RPMI7951 (cell line): ENCODE results near the gene ETV3L. TPM values are rescaled to one million over a fixed set of nuclear protein-coding genes. Genes with fewer than 3 reads are reported as not detected.
"Not testable (repeated sequence)": the region's sequence is repeated elsewhere in the genome, so short reads cannot be mapped to it uniquely, and the experiment has no call there.

ENCODE experiments used
- DNase-seq: peaks from one replicate; pipeline ENCODE4 v3.0.0-alpha.2; 2012; ENCODE audit warnings: low read depth
- total RNA-seq: library from RNA; depleted of rRNA; stranded (reverse); fragments of >200 nt; shearing (Covaris generic); gene quantifications from 2 replicates; pipeline ENCODE4 v1.2.3, GENCODE V29; 2014

ETV3L gene
- total RNA-seq, 1 experiment from 2014 or later, result not detected

DNA sequence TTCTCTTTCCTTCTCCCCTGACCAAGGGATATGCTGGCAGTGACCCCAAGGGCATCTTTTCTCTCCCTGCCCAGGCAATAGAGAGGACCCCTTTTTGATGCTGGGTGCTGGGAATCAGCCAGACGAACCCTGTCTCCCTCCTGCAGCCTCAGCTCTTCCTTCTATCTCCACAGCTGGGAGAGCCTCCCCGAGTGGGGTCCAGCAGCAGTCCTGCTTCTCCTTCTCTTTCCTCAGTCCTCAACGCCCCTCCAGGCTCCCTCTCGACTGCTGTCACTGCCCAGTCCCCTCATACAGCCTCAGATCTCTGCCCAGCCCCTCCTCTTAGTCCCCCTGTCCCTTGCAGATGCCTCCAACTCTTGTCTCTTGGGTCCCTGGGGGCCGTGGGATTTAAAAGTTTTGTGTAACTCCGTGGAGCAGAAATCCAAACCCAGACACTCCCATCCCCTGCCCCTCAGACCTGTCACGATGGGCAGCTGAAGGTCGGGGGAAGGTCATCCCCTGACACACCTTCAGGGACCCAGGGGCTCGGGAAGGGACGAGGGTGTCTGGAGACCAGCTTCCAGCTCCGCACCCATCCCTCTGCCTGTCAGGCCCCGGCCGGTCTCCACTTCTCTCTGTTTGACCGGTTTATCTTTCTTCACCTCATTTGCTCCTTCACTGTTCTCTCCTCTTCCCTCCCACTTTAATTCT, 5.8 kb upstream of the ETV3L start:
- no peak for DNase-seq

DNA sequence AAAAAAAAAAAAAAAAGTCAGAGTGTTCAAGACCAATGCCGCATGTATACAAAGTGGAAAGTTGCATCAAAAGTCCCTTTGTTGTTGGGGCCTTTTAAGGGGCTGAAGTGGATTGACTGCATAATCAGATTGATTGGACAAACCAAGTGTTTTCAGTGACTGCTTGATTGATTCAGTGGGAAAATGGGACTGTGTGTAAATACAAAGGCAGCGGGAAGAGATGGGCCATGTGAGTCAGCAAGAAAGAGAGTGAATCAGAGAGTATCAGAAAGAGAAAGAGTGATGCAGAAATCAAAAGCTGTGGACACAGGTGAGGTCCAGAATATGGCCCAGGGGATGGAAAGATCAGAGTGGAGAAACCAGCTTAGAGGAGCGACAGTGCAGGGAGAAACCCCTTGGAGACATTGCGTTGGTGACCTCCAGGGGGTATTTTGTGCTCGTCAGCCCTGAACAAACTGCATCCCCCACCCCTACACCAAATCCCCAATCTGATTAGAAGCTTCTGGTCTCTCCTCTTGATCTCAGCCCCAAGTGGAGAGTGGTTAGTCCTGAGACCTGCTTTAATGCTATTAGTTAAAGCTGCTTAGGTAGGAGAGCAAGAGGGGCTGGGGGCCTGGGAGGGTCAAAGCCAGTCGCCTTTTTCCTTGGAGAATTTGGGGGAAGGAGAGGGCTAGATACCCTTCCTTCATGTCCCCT, 5.1 kb upstream of the ETV3L start:
- peak; percentile 18 for DNase-seq

DNA sequence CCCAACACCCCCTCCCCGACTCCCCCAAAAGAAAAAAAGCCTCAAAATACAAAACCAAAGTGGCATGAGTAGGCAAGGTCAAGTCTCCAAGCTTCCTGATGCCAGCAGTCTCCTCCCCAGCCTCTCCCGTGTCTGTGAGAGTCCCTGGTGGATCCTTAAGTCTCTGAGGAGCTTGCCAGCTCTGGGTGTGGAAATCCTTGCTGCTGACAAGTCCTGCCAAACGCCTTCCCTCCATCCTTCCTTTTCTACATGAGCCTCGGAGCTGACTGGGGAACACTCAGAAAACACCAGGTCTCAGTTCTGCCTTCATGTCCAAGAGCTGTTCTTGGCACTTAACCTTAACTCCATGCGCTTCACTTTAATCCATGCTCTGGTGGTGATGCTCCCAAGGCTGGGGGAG, 3.7 kb upstream of the ETV3L start:
- no peak for DNase-seq

DNA sequence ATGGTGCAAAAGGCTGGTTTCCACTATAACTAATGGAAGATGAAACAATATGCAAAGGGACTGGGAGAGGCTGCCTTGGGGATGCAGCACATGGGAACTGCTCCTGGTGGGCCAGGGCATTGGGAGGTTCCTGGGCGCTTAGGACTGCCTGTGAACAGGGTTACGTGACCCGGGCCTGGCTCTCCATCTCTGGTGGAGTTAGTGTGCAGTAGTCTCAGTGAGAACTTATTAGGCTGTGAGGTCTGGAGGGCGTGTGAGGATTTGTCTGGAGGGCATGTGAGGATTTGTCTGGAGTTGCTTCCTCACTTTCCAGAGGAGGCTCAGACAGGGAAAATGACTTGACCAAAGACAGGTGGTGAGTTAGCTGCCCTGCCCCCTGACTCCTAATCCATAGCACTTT, 1.5 kb upstream of the ETV3L start:
- DNase-seq, result no peak

DNA sequence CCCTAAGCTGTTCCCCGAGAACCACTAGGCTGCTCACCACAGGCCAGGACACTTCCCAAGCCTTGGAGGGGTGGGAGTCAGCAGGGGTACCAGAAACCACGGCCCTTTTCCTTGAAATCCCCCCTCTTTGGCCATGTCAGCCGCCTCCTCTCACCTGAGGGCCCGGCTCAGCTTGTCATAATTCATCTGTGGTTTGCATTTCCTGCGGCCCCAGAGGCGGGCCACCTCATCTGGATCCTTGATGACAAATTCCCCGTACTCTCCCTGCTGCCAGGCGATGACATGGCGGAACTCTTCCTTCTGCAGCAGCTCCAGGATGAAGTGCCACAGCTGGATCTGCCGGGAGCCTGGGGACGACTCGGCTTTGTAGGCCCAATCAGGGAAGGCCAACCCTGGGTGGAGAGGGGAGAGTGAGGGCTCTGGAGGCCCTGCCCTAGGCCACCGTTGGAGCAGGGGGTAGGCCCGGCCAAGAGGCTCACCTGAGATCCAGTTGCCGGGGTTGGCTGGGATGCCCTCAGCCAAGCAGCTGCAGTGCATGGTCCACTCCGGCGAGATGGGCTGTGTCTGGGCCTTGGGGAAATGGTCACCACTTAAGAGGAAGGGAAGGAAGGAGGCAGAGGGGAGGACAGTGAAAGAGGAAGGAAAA, 498 bp downstream of the ETV3L start:
- not testable (repeated sequence) for DNase-seq

DNA sequence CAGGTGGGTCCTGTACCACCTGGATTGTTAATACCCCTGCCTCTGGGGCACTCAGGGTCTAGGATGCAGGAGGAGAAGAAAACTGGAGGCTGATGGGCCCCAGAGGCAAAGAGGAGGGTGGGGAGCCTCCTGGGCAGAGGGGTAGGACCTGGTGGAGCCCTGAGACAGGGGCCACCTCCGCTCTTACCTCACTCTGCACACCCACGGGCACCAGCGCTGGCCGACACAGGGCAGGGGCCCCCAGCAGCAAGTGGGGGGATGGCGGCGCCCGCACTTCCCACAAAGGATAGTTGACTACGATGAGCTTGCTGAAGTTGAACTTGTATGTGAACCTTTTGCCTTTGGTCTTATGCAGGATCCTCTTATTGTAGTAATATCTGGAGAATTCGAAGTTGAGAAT, 1.1 kb downstream of the ETV3L start:
- no peak for DNase-seq

DNA sequence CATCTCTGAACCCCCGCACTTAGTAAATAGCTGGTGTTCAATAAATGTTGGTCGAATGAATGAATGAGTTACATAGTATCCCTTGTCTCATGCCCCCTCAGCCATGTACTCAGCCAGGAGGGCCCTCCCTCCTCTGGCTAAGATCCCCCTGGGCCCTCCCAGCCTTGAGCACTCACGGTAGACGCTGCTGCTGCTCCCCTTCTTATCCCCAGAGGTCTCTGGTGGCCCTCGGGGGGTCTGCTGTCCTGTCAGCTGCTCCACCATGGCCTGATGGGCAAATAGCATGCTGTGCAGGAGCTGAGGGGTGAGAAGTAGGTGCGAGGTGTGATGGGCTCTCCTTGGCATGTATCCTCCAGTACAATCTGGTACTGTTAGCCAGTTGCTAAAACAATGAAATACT, 1.9 kb downstream of the ETV3L start:
- no peak for DNase-seq

DNA sequence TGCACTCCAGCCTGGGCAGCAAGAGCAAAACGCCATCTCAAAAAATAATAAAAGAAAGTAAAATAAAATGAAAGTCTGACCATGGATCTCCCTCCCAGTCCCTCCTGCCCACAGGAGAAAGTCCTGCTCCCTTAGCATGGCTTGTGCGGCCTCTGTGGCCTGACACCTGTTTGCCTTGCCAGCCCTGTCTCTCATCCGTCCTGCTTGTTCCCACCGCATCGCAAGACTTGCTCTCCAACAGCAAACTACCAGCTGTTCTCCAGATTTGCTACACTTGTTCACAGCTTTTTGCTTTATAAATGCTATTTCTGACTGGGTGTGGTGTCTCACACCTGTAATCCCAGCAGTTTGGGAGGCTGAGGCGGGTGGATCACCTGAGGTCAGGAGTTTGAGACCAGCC, 2.7 kb downstream of the ETV3L start:
- DNase-seq, result no peak

DNA sequence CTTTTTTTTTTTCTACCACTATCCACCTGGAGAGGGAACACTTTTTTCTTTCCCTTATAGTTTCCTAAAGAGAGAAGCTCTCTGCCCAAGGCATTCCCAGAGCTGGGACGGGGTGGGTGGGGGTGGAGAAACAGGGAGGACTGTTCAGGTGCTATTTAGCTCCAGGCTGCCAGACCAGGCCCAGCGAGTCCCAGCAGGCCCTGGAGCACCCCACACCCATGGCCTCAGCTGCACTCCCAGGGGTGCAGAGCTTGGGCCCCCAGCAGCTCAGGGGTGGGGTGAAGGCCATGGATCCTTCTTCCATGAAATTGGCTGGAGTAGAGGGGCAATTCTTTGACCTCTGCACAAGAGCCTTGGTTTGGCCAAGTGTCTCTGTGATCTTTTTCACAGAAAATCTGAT, 4.1 kb downstream of the ETV3L start:
- no peak for DNase-seq

DNA sequence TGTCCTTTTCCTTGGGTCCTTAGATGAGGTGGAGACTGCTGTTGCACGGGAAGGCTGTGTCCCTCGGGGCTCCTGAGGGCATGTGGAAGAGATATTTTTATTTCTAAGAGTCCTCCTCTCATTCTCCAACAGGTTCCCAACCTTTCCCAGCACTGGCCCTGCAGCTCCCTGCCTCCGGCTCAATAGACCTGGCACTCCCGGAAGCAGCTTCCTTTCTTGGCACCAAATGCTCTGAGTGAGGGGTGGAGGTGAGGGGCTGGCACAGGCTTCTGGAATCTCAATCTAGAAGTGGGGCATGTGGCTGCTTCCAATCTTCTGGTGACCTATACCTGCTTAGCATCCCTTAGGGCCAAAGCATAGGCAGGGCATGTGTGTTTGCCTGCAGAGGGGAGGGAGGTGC, 4.5 kb downstream of the ETV3L start:
- DNase-seq, result no peak

DNA sequence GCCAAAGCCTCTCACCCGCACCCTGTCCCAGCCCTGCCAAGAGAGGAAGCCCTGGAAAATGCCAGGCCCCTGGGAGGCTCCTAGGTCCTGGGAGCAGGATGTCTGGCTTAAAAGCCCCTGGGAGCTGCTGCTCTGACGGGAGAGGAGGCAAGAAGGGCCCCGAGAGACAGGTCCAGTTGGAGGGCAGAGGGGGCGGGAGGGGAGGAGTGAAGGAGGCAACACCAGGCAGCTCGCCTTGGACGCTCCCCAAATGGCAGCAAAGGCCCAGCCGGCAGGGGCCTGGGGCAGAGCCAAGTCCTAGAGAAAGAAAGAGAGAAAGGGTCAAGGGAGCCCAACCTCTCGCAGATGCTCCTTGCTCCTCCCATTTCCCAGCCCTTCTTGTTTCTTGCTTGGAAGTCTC, 6.8 kb downstream of the ETV3L start:
- no peak for DNase-seq

DNA sequence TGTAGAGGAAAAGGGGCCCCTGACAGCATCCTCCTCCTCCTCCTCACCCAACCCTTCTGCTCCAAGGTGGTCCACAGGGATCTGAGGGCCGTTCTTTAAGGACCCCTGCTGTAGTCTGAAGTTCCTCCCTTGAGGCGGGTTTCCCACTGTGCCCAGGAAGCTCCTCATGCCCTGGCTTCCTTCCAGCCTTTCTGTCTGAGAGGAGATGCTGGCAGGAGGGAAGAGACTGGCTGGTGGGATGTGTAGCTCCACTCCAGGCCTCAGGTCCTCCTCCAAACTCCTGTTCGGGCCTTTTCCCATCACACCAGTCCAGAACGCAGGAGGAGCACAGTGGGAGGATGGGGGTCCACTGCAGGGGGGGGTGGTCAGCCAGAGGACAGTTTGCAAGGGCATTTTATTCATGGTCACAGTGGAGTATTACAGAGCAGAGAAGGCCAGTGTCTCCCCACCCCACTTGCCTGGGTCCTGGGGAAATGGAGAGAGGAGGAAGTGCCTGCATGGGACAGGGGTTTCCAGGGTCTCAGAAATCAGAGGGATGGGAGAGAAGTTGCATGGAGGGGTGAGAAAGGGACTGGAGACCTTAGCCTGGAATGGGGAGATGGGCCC, 7.8 kb downstream of the ETV3L start:
- no peak for DNase-seq

DNA sequence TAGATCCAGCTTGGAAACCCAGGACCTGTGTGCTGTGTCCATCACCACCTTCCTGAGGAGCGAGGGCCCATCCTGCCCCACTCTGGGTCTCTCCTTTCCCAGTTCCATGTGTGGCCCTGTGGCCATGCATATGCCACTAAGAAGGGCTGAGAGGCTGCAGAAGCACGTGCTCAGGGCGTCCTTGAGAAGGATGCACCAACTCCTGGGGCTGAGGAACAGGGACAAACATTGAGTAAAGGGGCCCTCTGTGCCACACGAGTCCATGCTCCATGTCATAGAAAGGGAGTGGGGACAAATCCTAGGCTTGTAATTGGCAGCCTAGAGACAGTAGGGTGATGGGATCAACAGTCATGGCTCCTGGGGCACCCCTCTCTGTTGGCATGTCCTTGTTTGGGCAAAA, 8.4 kb downstream of the ETV3L start:
- DNase-seq, result no peak

DNA sequence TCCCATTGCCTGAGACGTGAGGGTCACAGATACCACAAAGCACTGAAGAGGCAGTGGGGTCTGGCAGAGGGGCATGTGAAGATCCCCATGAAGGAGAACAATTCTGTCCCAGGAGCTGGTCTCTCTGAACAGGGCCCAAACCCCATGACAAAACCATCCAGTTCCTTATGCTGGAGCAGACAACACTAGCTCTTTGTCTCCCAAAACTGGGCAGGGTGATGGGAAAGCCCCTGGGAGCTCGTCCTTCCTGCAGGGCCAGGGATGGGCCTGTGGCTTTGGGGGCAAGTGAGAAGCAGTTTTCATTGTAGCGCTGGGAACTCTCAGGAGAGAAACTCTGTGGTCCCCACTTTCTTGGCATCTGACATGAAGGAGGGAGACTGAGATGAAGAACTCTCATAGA, 8.8 kb downstream of the ETV3L start:
- peak; percentile 35 for DNase-seq

DNA sequence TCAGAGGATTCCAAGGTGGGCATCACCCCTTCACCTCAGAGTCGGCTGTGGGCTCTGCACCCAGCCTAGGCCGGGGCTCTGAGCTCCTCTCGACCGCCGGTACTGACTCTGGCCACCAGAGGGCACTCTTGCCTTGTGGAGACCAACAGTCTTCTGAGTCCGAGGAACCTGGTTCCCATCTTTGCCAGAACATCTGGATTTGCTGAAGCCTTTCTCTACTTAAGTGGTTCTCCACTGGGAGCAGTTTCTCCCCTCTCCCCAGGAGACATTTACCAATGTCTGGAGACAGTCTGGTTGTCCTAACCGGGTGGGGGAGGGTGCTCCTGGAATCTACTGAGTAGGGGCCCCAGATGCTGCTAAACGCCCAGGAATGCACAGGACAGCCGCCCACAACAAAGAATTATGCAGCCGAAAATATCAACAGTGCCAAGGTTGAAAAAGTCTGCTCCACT, 9.4 kb downstream of the ETV3L start:
- DNase-seq, result peak; percentile 76

DNA sequence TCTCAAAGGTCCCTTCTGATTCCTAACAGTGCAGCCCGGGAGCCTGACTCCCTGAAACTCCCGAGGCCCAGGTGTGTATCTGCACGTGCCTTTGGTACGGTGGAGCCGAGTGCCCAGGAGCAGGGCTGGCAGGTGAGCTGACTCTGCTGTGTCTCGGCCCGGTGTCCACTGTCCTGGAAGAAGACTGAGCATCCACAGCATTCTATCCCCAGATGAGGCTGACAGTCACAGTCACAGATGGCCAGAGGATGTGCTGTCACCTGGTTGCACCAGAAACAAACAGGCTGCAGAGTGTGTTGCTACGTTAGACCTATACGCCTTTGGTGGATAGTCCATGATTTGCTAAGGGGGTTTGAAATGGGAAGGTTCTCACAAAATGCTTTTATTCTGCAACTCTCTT, 9.8 kb downstream of the ETV3L start:
- no peak for DNase-seq

DNA sequence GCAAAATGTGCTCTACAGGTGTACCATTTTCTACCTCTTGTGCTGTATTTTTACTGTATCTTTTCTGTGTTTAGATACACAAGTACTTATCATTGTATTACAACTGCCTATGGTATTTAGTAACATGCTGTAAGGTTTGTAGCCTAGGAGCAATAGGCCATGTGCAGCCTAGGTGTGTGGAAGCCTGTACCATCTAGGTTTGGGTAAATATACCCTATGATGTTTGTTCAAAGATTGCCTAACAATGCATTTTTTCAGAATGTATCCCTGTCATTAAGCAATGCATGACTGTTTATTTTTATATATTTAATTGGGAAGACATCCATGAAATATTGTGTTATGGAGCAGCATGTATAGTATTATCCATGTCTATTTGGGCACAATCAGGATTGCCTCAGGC, 11.0 kb downstream of the ETV3L start:
- DNase-seq, result no peak

DNA sequence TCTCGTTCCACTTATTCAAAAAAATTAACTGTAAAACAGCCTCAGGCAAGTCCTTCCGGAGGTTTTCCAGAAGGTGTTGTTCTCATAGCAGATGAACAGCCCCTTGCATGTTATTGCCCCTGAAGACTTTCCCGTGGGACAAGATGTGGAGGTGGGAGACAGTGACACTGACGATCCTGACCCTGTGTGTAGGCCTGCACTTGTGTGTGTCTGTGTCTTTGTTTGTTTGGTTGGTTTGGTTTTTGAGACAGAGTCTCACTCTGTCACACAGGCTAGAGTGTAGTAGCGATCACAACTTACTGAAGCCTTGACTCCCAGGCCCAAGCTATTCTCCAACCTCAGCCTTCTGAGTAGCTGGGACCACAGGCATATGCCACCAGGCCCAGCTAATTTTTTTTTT, 12.6 kb downstream of the ETV3L start:
- no peak for DNase-seq

DNA sequence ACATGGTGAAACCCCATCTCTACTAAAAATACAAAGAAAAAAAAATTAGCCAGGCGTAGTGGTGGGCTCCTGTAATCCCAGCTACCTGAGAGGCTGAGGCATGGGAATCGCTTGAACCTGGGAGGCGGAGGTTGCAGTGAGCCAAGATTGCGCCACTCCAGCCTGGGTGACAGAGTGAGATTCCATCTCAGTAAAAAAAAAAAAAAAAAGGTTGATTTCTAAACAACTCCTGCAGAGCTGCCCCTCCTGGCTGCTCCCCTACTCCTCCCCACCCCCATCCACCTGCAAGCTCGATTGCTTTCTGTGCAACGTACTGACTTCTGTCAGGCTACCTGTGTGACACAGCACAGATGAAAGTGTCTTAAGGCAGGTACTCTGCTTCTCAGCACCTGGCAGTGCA, 13.3 kb downstream of the ETV3L start:
- DNase-seq, result no peak

DNA sequence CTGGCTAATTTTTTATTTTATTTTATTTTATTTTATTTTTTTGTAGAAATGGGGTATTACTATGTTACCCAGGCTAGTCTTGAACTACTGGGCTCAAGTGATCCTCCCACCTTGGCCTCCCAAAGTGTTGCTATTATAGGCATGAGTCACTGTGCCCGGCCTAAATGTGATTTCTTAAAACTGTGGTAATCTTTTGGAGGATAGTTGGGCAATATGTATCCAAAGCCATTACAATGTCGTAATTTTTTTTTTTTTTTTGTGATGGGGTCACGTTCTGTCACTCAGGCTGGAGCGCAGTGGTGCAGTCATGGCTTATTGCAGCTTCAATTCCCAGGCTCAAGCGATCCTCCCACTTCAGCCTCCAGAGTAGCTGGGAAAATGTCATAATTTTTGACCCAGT, 14.2 kb downstream of the ETV3L start:
- no peak for DNase-seq

DNA sequence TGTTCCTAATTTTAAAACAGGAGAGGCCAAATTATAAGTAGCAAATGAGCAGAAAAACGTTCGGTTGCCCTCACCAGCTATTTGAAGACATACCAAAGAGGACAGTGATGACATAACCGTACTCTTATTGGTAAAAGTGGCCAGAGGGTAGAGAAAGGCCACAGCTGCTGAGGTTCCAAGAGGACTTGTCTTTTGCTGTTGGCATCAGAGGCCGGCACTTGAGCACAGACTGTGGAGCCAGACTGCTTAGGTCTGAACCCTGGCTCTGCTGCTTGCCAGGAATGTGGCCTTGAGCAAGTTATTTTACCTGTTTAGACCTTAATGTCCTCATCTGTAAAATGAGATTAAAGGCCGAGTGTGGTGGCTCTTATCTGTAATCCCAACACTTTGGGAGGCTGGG, 14.9 kb downstream of the ETV3L start:
- DNase-seq, result no peak

DNA sequence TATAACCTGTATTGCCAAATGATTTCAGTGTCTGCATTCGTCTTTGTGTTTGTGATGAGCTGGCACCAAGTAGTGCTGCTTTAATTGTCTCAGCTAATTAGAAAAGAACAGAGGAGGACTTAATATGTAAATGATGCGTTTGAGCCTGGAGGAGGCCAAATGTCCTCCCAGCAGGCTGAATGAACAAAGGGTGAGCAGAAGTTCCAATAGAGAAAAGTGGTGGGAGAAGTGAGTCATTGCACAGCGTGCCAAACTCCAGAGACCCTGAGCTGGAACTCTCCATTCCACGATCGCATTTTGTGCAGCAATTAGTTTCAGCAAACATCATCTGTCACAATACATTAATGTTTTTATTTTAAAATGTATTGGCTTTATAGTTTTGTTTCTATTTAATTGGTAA, 17.9 kb downstream of the ETV3L start:
- peak; percentile 16 for DNase-seq

DNA sequence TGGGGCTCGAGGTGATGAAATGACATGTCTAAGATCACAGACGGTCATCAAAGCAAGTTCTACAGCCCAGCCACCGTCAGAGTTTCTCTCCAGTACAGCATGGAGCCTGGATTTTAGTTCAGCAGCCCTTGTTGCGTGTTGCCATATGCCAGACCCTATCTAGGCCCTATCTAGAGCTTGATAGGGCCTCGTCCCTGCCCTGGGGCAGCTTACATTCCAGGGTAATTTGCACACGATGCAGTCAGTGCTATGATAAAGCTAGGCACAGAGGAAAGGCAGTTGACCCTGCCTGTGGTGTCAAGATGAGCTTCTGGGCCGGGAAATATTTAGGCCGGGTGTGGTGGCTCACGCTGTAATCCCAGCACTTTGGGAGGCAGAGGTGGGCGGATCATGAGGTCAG, 18.9 kb downstream of the ETV3L start:
- no peak for DNase-seq
